SK-N-SH (cell line): Measurements from ENCODE around the gene CPNE2. TPM values are rescaled to one million over a fixed set of nuclear protein-coding genes. Genes with fewer than 3 reads are reported as not detected.

Source experiments
- CTCF ChIA-PET: fragments of 300-600, 350-600 bp; formaldehyde crosslinking; extraction: SDS; loops from one replicate; lab custom pipeline; 2021; lab: Yijun Ruan, JAX
- POLR2A ChIA-PET: fragments of 350-600 bp; sonication (Branson Sonifier 250); formaldehyde crosslinking; extraction: SDS; loops from one replicate; lab custom pipeline; 2020; ENCODE audit warnings: antibody characterized with exemption, inconsistent platforms; lab: Yijun Ruan, JAX
- DNase-seq: peaks from one replicate; pipeline ENCODE4 v3.0.0; 2012
- H2AFZ ChIP-seq: fragments of 200-600 bp; sonication (generic); 2 replicates; pipeline ENCODE4 v1.8.1; 2016; ENCODE audit warnings: antibody characterized with exemption, mild to moderate bottlenecking, low read depth
- H3F3A ChIP-seq: fragments of 200-600 bp; sonication (generic); replicated peaks from 2 replicates; pipeline ENCODE3; 2016; ENCODE audit warnings: antibody characterized with exemption, mild to moderate bottlenecking; ENCODE audit not compliant: insufficient read depth
- H3K27ac ChIP-seq, 2 experiments: fragments of 200-500 bp in 1 of 2; fragments of 200-600 bp in 1 of 2; sonication (Bioruptor generic) in 1 of 2; sonication (generic), shearing (Covaris generic) in 1 of 2; 2 replicates each; pipeline versions ENCODE4 v1.5.1 to v1.6.1; 2014 to 2016; ENCODE audit warnings: low read depth in 2 of 2, inconsistent platforms in 1 of 2, low read length in 1 of 2, mild to moderate bottlenecking in 1 of 2, mixed read lengths in 1 of 2
- H3K27me3 ChIP-seq: fragments of 200-600 bp; sonication (generic), shearing (Covaris generic); 2 replicates; pipeline ENCODE4 v1.6.1; 2016; ENCODE audit warnings: mixed run types; ENCODE audit not compliant: insufficient read depth
- H3K36me3 ChIP-seq, 2 experiments: fragments of 200-500 bp in 1 of 2; fragments of 200-600 bp in 1 of 2; sonication (Bioruptor generic) in 1 of 2; sonication (generic) in 1 of 2; replicated peaks in 1 of 2; 2 replicates each; pipeline versions ENCODE3 to v1.5.1; 2014 to 2016; ENCODE audit warnings: low read length in 1 of 2, mild to moderate bottlenecking in 1 of 2; ENCODE audit not compliant: insufficient read depth in 2 of 2, control insufficient read depth in 1 of 2
- H3K4me1 ChIP-seq, 2 experiments: fragments of 200-500 bp in 1 of 2; fragments of 200-600 bp in 1 of 2; sonication (Bioruptor generic) in 1 of 2; sonication (generic), shearing (Covaris generic) in 1 of 2; 2 replicates each; pipeline versions ENCODE4 v1.5.1 to v1.6.1; 2014 to 2016; ENCODE audit warnings: low read depth in 1 of 2, low read length in 1 of 2, mixed run types in 1 of 2; ENCODE audit not compliant: insufficient read depth in 2 of 2, control insufficient read depth in 1 of 2
- H3K4me2 ChIP-seq: fragments of 200-600 bp; sonication (generic), shearing (Covaris generic); 2 replicates; pipeline ENCODE4 v1.6.1; 2017; ENCODE audit warnings: mixed run types
- H3K4me3 ChIP-seq, 2 experiments: fragments of 200-500 bp in 1 of 2; fragments of 200-600 bp in 1 of 2; sonication (Bioruptor generic) in 1 of 2; sonication (generic), shearing (Covaris generic) in 1 of 2; 2 replicates each; pipeline versions ENCODE4 v1.5.1 to v1.8.1; 2014 to 2016; ENCODE audit warnings: low read depth in 2 of 2, inconsistent platforms in 1 of 2, low read length in 1 of 2, mild to moderate bottlenecking in 1 of 2, mixed read lengths in 1 of 2, moderate library complexity in 1 of 2
- H3K79me2 ChIP-seq: fragments of 200-600 bp; sonication (generic); 2 replicates; pipeline ENCODE4 v1.8.1; 2017; ENCODE audit warnings: mild to moderate bottlenecking; ENCODE audit not compliant: insufficient read depth
- H3K9ac ChIP-seq: fragments of 200-600 bp; sonication (generic); 2 replicates; pipeline ENCODE4 v1.6.1; 2017; ENCODE audit warnings: mixed run types
- H3K9me2 ChIP-seq: fragments of 200-600 bp; sonication (generic); 2 replicates; pipeline ENCODE4 v1.6.1; 2017; ENCODE audit warnings: mixed run types
- H3K9me3 ChIP-seq: fragments of 200-600 bp; sonication (generic); 2 replicates; pipeline ENCODE4 v1.6.1; 2017; ENCODE audit warnings: mixed run types, mild to moderate bottlenecking, moderate library complexity
- H4K20me1 ChIP-seq: fragments of 200-600 bp; sonication (generic); 2 replicates; pipeline ENCODE4 v1.6.1; 2017; ENCODE audit warnings: mild to moderate bottlenecking, mixed run types; ENCODE audit not compliant: insufficient read depth
- CHD2 ChIP-seq: fragments of 150-350 bp; IDR thresholded peaks from 2 replicates; pipeline ENCODE4 v1.6.1; 2018; ENCODE audit warnings: low read length; ENCODE audit not compliant: partially characterized antibody
- ELF1 ChIP-seq: IDR thresholded peaks from 2 replicates; pipeline ENCODE4 v1.4.0; 2012
- EP300 ChIP-seq, 2 experiments: IDR thresholded peaks; 2 replicates each; pipeline versions ENCODE4 v1.4.0 to v1.6.1; 2012; ENCODE audit warnings: borderline replicate concordance in 1 of 2, low read depth in 1 of 2, low read length in 1 of 2
- EZH2phosphoT487 ChIP-seq: fragments of 200-600 bp; sonication (generic); IDR thresholded peaks from 2 replicates; pipeline ENCODE4 v1.6.1; 2017; ENCODE audit warnings: low read depth, mixed run types, mild to moderate bottlenecking, antibody characterized with exemption, moderate library complexity, borderline replicate concordance
- FOXJ3 ChIP-seq: sonication (generic); formaldehyde crosslinking; IDR thresholded peaks from 2 replicates; pipeline ENCODE4 v1.5.1; 2020; ENCODE audit warnings: mild to moderate bottlenecking, missing genetic modification reagents
- MXI1 ChIP-seq: IDR thresholded peaks from 2 replicates; pipeline ENCODE4 v1.6.1; 2012; ENCODE audit warnings: mild to moderate bottlenecking, low read depth, low read length, improper control_type of control experiment
- POLR2AphosphoS5 ChIP-seq: IDR thresholded peaks from 2 replicates; pipeline ENCODE4 v1.6.1; 2012; ENCODE audit warnings: low read depth, low read length
- RAD21 ChIP-seq: IDR thresholded peaks from 2 replicates; pipeline ENCODE4 v1.6.1; 2012; ENCODE audit warnings: mild to moderate bottlenecking, low read length
- RFX5 ChIP-seq: IDR thresholded peaks from 2 replicates; pipeline ENCODE4 v1.6.1; 2012; ENCODE audit warnings: mild to moderate bottlenecking, improper control_type of control experiment, low read length
- RXRA ChIP-seq: IDR thresholded peaks from 2 replicates; pipeline ENCODE4 v1.4.0; 2012; ENCODE audit warnings: low read depth, mild to moderate bottlenecking, borderline replicate concordance
- TCF12 ChIP-seq: IDR thresholded peaks from 2 replicates; pipeline ENCODE4 v1.4.0; 2012
- WGBS: methylation state at CpG from one replicate; pipeline ENCODE4 v1.1.6; 2017; ENCODE audit warnings: low lambda C conversion rate; 5-methylcytosine and 5-hydroxymethylcytosine counted together
- polyA plus RNA-seq, 3 experiments: library from polyadenylated mRNA; depleted of rRNA; stranded (reverse); fragments of >200 nt; gene quantifications; 2 replicates each; pipeline ENCODE4 v1.2.3, GENCODE V29; 2012
- TF ChIP-seq, protein P1 (sequence below): fragments of 200-600 bp; sonication (generic); IDR thresholded peaks from 2 replicates; pipeline ENCODE4 v1.6.1; 2017; ENCODE audit warnings: antibody characterized with exemption, mild to moderate bottlenecking, moderate library complexity
- TF ChIP-seq, protein P2 (sequence below): fragments of 150-350 bp; IDR thresholded peaks from 2 replicates; pipeline ENCODE4 v1.6.1; 2016; ENCODE audit warnings: mild to moderate bottlenecking, low read depth, low read length

Gene CPNE2
- polyA plus RNA-seq, 1 of the 3 experiments (the other 2 are of a cell fraction): 73.0 TPM

DNA sequence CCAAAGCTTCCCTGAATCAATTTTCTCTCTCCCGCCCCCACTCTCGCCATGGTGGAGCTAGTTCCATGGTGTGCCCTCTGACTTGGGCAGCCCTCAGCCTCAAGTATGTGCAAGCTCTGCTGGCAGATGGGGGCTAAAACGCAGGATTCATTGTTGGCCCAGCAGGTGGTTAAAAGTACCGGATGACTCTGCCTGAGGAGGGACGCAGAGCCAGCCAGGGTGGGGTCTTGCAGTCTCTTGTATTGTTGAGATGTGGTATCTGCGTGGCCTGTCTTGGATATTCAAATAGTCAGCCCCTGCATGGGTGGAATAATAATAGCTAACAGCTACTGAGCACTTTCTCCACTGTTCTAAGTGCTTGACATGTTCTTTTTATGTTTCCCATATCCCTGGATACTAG lies 36.7 kb upstream of the CPNE2 start (continued):
- TF ChIP-seq CHD2: no peak

DNA sequence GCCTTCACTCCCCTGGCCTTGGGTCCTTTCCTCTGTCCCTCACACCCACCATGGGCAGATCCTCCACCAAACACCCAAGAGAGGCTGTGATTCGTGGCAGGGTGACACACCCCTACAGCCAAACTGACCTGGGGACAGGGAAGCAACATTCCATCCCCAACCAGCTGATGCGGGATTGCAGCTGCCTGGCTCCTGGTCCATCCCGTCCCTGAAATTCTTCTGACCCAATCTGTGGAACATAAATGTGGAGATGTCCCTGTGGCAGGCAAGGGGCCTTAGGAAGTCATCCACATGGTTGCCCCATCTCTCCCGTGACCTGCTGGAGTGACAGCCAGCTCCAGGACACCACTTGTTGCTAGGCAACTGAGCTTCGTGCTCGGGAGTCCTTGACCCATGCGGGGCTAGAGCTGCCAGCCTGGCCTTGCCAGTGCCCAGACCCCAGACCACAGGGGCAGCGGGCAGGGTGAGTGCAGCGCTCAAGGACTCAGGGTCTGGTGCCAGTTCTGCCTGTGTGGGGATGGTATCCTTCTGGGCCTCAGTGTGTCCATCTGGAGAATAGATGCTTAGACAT lies 34.0 kb upstream of the CPNE2 start:
- no peak for TF ChIP-seq ELF1
- no peak for TF ChIP-seq EZH2phosphoT487
- TF ChIP-seq FOXJ3 (CRISPR knock-in tag): no peak
- TF ChIP-seq RXRA: no peak
- TF ChIP-seq, protein P1, sequence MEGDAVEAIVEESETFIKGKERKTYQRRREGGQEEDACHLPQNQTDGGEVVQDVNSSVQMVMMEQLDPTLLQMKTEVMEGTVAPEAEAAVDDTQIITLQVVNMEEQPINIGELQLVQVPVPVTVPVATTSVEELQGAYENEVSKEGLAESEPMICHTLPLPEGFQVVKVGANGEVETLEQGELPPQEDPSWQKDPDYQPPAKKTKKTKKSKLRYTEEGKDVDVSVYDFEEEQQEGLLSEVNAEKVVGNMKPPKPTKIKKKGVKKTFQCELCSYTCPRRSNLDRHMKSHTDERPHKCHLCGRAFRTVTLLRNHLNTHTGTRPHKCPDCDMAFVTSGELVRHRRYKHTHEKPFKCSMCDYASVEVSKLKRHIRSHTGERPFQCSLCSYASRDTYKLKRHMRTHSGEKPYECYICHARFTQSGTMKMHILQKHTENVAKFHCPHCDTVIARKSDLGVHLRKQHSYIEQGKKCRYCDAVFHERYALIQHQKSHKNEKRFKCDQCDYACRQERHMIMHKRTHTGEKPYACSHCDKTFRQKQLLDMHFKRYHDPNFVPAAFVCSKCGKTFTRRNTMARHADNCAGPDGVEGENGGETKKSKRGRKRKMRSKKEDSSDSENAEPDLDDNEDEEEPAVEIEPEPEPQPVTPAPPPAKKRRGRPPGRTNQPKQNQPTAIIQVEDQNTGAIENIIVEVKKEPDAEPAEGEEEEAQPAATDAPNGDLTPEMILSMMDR: no peak
- TF ChIP-seq, protein P2, sequence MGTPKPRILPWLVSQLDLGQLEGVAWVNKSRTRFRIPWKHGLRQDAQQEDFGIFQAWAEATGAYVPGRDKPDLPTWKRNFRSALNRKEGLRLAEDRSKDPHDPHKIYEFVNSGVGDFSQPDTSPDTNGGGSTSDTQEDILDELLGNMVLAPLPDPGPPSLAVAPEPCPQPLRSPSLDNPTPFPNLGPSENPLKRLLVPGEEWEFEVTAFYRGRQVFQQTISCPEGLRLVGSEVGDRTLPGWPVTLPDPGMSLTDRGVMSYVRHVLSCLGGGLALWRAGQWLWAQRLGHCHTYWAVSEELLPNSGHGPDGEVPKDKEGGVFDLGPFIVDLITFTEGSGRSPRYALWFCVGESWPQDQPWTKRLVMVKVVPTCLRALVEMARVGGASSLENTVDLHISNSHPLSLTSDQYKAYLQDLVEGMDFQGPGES: no peak
- no peak for TF ChIP-seq RAD21
- TF ChIP-seq MXI1: no peak
- TF ChIP-seq RFX5: no peak
- no peak for TF ChIP-seq EP300 (IDR thresholded peaks at IDR 0.05; ENCODE audit: borderline replicate concordance in 1 of 2, low read depth in 1 of 2, low read length in 1 of 2)
- TF ChIP-seq POLR2AphosphoS5: no peak
- no peak for TF ChIP-seq TCF12
- no peaks in the 10 kb centered on the region for H3K9me3 ChIP-seq
- DNase-seq: no peak
- H3K27me3 ChIP-seq: no peaks in the 10 kb centered on the region
- H3K9me2 ChIP-seq: no peaks in the 10 kb centered on the region
- H3K36me3 ChIP-seq: no peaks in the 10 kb centered on the region
- no peak overlapping the region for H3K4me2 ChIP-seq
- ChIA-PET CTCF (no interaction called here), POLR2A (no interaction called here)
- H3F3A ChIP-seq: peaks cover 8% of the 10 kb centered on the region
- H3K27ac ChIP-seq: no peak overlapping the region
- WGBS: 79% methylated on average over 4 of the region's 9 CpGs
- peaks cover 8 to 21% of the 10 kb centered on the region in 2 experiments; a peak in 3 of 4 replicates for H3K4me1 ChIP-seq
- no peaks in the 10 kb centered on the region for H4K20me1 ChIP-seq
- H2AFZ ChIP-seq: no peak overlapping the region
- H3K79me2 ChIP-seq: no peaks in the 10 kb centered on the region
- H3K9ac ChIP-seq: no peak overlapping the region
- H3K4me3 ChIP-seq: no peak overlapping the region
